Stimulated activated CD4-positive, alpha-beta T cell treated with anti-CD3 and anti-CD28 coated beads, Interleukin-1b, Interleukin-23, amount 100 ng/mL, for 4 hours (primary cell): Measurements from ENCODE around the gene ARHGAP32.

Experiments used
- DNase-seq, 2 donors: peaks; one replicate each; pipeline ENCODE4 v3.0.0-alpha.2; 2020; ENCODE audit warnings: low read depth in 2 of 2

The ARHGAP32 gene

GRCh38 chr11:129115652-129116586, 76.2 kb downstream of the ARHGAP32 start:
- no peak for DNase-seq

- no peak for DNase-seq
These were observed 82.4 kb downstream of the ARHGAP32 start for GRCh38 chr11:129109701-129110100.

GRCh38 chr11:129106788-129107187, 85.3 kb downstream of the ARHGAP32 start:
- DNase-seq: no peak

GRCh38 chr11:129102756-129103155, 89.4 kb downstream of the ARHGAP32 start:
- no peak for DNase-seq

- DNase-seq: no peak
These were observed 89.9 kb downstream of the ARHGAP32 start for GRCh38 chr11:129102225-129102624.

- no peak for DNase-seq
These were observed 98.8 kb downstream of the ARHGAP32 start for GRCh38 chr11:129093283-129093682.

GRCh38 chr11:129090056-129090455, 102.1 kb downstream of the ARHGAP32 start:
- DNase-seq: no peak

- DNase-seq: no peak
These were observed 102.8 kb downstream of the ARHGAP32 start for GRCh38 chr11:129089279-129089678.

- DNase-seq: no peak
These were observed 105.1 kb downstream of the ARHGAP32 start for GRCh38 chr11:129086976-129087375.

- no peak for DNase-seq
These were observed 114.9 kb downstream of the ARHGAP32 start for GRCh38 chr11:129077191-129077590.

GRCh38 chr11:129075757-129076156, 116.4 kb downstream of the ARHGAP32 start:
- DNase-seq: no peak

- DNase-seq: no peak
These were observed 124.7 kb downstream of the ARHGAP32 start for GRCh38 chr11:129067454-129067853.

- no peak for DNase-seq
These were observed 125.9 kb downstream of the ARHGAP32 start for GRCh38 chr11:129066229-129066628.

GRCh38 chr11:129063118-129063517, 129.0 kb downstream of the ARHGAP32 start:
- no peak for DNase-seq

- no peak for DNase-seq
These were observed 130.5 kb downstream of the ARHGAP32 start for GRCh38 chr11:129061492-129062230.

- DNase-seq: no peak
These were observed 135.2 kb downstream of the ARHGAP32 start for GRCh38 chr11:129056916-129057315.

- DNase-seq: no peak
These were observed 136.9 kb downstream of the ARHGAP32 start for GRCh38 chr11:129055196-129055595.

GRCh38 chr11:129048911-129049310, 143.2 kb downstream of the ARHGAP32 start:
- no peak for DNase-seq

- no peak for DNase-seq
These were observed 147.0 kb downstream of the ARHGAP32 start for GRCh38 chr11:129045150-129045549.

- DNase-seq: no peak
These were observed 149.6 kb downstream of the ARHGAP32 start for GRCh38 chr11:129042503-129042902.

GRCh38 chr11:129041611-129042018, 150.5 kb downstream of the ARHGAP32 start:
- DNase-seq: no peak

GRCh38 chr11:129040934-129041333, 151.2 kb downstream of the ARHGAP32 start:
- DNase-seq: no peak

- no peak for DNase-seq
These were observed 156.9 kb downstream of the ARHGAP32 start for GRCh38 chr11:129035244-129035643.
